Suprapubic skin (tissue), 3 donors: ENCODE data around the gene FRAS1.

ENCODE experiments used
- POLR2A ChIP-seq, 2 donors: fragments of 450-650 bp; IDR thresholded peaks; one replicate each; pipeline ENCODE4 v1.6.1; 2017; ENCODE audit warnings: antibody characterized with exemption in 2 of 2, mild to moderate bottlenecking in 2 of 2, moderate library complexity in 2 of 2
- TF ChIP-seq, protein P1 (sequence below), 2 donors: fragments of 200-600 bp in 1 of 2; fragments of 450-650 bp in 1 of 2; sonication (generic) in 1 of 2; IDR thresholded peaks; one replicate each; pipeline ENCODE4 v1.5.1; 2016 to 2019; ENCODE audit warnings: antibody characterized with exemption in 2 of 2, mild to moderate bottlenecking in 1 of 2, moderate library complexity in 1 of 2

GRCh38 chr4:78022517-78022916, 34.6 kb upstream of the FRAS1 start:
- no peak for TF ChIP-seq POLR2A (IDR thresholded peaks at IDR 0.05)
- TF ChIP-seq, protein P1, sequence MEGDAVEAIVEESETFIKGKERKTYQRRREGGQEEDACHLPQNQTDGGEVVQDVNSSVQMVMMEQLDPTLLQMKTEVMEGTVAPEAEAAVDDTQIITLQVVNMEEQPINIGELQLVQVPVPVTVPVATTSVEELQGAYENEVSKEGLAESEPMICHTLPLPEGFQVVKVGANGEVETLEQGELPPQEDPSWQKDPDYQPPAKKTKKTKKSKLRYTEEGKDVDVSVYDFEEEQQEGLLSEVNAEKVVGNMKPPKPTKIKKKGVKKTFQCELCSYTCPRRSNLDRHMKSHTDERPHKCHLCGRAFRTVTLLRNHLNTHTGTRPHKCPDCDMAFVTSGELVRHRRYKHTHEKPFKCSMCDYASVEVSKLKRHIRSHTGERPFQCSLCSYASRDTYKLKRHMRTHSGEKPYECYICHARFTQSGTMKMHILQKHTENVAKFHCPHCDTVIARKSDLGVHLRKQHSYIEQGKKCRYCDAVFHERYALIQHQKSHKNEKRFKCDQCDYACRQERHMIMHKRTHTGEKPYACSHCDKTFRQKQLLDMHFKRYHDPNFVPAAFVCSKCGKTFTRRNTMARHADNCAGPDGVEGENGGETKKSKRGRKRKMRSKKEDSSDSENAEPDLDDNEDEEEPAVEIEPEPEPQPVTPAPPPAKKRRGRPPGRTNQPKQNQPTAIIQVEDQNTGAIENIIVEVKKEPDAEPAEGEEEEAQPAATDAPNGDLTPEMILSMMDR (IDR thresholded peaks at IDR 0.05), result no peak
